Measurements from ENCODE around the gene SNPH. TPM values are rescaled to one million over a fixed set of nuclear protein-coding genes. Genes with fewer than 3 reads are reported as not detected.

SNPH gene
- total and polyA plus RNA-seq, 4 donors = 0.04 to 0.50 (median 0.21) TPM

- H3K27ac ChIP-seq (ENCODE audit: low read depth in 1 of 2, low read length in 2 of 2) = no peak overlapping the region
- 95% methylated on average over 6 of the region's 6 CpGs for WGBS
- DNase-seq (ENCODE audit: low spot score) = no peak
These were observed 65.8 kb downstream of the SNPH start for GRCh38 chr20:1331801-1332453.

GRCh38 chr20:1332749-1333300 is 66.7 kb downstream of the SNPH start:
- H3K4me1 ChIP-seq (ENCODE audit: control insufficient read depth in 4 of 4, insufficient read depth in 4 of 4, low read length in 3 of 4) = peaks cover 14 to 42% (median 25%) of the 10 kb centered on the region in 4 donors
- DNase-seq (ENCODE audit: low spot score) = peak; percentile 13

More at GRCh38 chr20:1331801-1332453, 65.8 kb downstream of the SNPH start:
- no peaks in the 10 kb centered on the region for H3K9me3 ChIP-seq (ENCODE audit: control insufficient read depth in 4 of 4, low read length in 3 of 4)
- H3K4me3 ChIP-seq (ENCODE audit: low read depth in 1 of 3, low read length in 3 of 3) = no peak overlapping the region
- H3K27me3 ChIP-seq (ENCODE audit: control insufficient read depth in 4 of 4, insufficient read depth in 4 of 4, low read length in 3 of 4) = no peaks in the 10 kb centered on the region
- H3K4me1 ChIP-seq (ENCODE audit: control insufficient read depth in 4 of 4, insufficient read depth in 4 of 4, low read length in 3 of 4) = peaks cover 19 to 44% (median 32%) of the 10 kb centered on the region in 4 donors
- TF ChIP-seq FOXA1 (IDR thresholded peaks at IDR 0.05) (no peak), YY1 (IDR thresholded peaks at IDR 0.05) (no peak), NR2F2 (IDR thresholded peaks at IDR 0.05) (no peak), RXRA (IDR thresholded peaks at IDR 0.05) (no peak), RAD21 (IDR thresholded peaks at IDR 0.05) (no peak), ZBTB33 (IDR thresholded peaks at IDR 0.05) (no peak), GABPA (IDR thresholded peaks at IDR 0.05 in 1 of 2, conservative IDR thresholded peaks at IDR 0.05 in 1 of 2) (no peak), JUND (IDR thresholded peaks at IDR 0.05) (no peak), EGR1 (IDR thresholded peaks at IDR 0.05; ENCODE audit: low read depth in 2 of 2) (no peak), HNF4G (IDR thresholded peaks at IDR 0.05) (no peak)
- no peak overlapping the region for H3K9ac ChIP-seq (ENCODE audit: low read depth in 1 of 2, low read length in 2 of 2)
- no peaks in the 10 kb centered on the region for H3K36me3 ChIP-seq (ENCODE audit: control insufficient read depth in 4 of 4, insufficient read depth in 3 of 4, low read depth in 1 of 4, low read length in 3 of 4)

More at GRCh38 chr20:1332749-1333300, 66.7 kb downstream of the SNPH start:
- Histone ChIP-seq H3K27ac (ENCODE audit: low read depth in 1 of 2, low read length in 2 of 2) (no peak overlapping the region), H3K36me3 (ENCODE audit: control insufficient read depth in 4 of 4, insufficient read depth in 3 of 4, low read depth in 1 of 4, low read length in 3 of 4) (no peaks in the 10 kb centered on the region), H3K27me3 (ENCODE audit: control insufficient read depth in 4 of 4, insufficient read depth in 4 of 4, low read length in 3 of 4) (no peaks in the 10 kb centered on the region), H3K9ac (ENCODE audit: low read depth in 1 of 2, low read length in 2 of 2) (no peak overlapping the region), H3K4me3 (ENCODE audit: low read depth in 1 of 3, low read length in 3 of 3) (no peak overlapping the region), H3K9me3 (ENCODE audit: control insufficient read depth in 4 of 4, low read length in 3 of 4) (no peaks in the 10 kb centered on the region)
- WGBS = 97% methylated on average over 2 of the region's 2 CpGs
- no peak for TF ChIP-seq TAF1 (conservative IDR thresholded peaks at IDR 0.05)
- no peak for TF ChIP-seq HNF4G (IDR thresholded peaks at IDR 0.05)
- no peak for TF ChIP-seq YY1 (IDR thresholded peaks at IDR 0.05)
- no peak for TF ChIP-seq HNF4A (conservative IDR thresholded peaks at IDR 0.05)
- no peak for TF ChIP-seq REST (IDR thresholded peaks at IDR 0.05)
- no peak for TF ChIP-seq ATF3 (IDR thresholded peaks at IDR 0.05)
- no peak for TF ChIP-seq JUND (IDR thresholded peaks at IDR 0.05)
- TF ChIP-seq RXRA (IDR thresholded peaks at IDR 0.05) = no peak
- TF ChIP-seq GABPA (IDR thresholded peaks at IDR 0.05 in 1 of 2, conservative IDR thresholded peaks at IDR 0.05 in 1 of 2) = no peak
- no peak for TF ChIP-seq NR2F2 (IDR thresholded peaks at IDR 0.05)
- TF ChIP-seq SP1 (IDR thresholded peaks at IDR 0.05) = no peak
- TF ChIP-seq FOXA1 (IDR thresholded peaks at IDR 0.05) = no peak
- TF ChIP-seq FOXA2 (IDR thresholded peaks at IDR 0.05) = no peak
- no peak for TF ChIP-seq MAX (IDR thresholded peaks at IDR 0.05)
- TF ChIP-seq CTCF (IDR thresholded peaks at IDR 0.05; ENCODE audit: low read depth, low read length, missing input control) = no peak

Measured in liver (tissue), 9 donors.